ENCODE results near the gene ISG20.
A peak's percentile ranks its signal among the peaks of the same experiment; 100 is the strongest.
"Not testable (repeated sequence)": the region's sequence is repeated elsewhere in the genome, so short reads cannot be mapped to it uniquely, and the experiment has no call there.

Gene ISG20

DNA sequence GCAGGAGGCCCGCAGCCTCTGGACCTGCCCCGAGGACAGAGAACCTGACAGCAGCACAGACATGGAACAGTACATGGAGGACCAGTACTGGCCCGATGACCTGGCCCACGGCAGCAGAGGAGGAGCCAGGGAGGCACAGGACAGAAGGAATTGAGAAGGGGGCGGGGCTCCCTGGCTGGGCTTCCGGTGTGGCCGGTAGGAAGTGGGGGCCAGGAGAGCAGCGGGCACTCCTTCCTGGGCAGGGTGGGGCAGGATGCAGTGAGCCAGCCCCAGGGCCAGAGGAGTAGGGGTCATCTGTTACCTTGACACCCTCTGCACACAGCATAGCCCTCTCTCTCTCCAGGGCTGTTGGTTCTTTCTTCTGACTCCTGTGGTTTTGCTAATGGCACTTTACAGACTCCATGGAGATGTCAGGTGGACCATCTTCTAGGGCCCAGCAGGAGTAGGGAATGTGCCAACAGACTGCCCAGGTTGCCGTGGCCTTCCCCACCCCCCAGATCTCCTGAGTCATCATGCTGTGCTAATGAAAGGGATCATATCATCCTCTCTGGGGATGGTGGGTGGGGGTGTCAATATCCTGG is 8.6 kb upstream of the ISG20 start:
- TF ChIP-seq TAF1 (IDR thresholded peaks at IDR 0.05; ENCODE audit: borderline replicate concordance, low read depth, low read length): no peak
- TF ChIP-seq POLR2AphosphoS5 (IDR thresholded peaks at IDR 0.05; ENCODE audit: low read depth, low read length): 0 out of 2 replicates have a peak, but pooled peaks have one; percentile 25
- no peak for FAIRE-seq
- no peak for DNase-seq (ENCODE audit: insufficient read length)

GRCh38 chr15:88630798-88631463 is 7.9 kb upstream of the ISG20 start:
- FAIRE-seq (no peak), DNase-seq (ENCODE audit: insufficient read length) (no peak)
- TF ChIP-seq TAF1 (IDR thresholded peaks at IDR 0.05; ENCODE audit: borderline replicate concordance, low read depth, low read length): no peak
- no peak for TF ChIP-seq POLR2A (IDR thresholded peaks at IDR 0.05; ENCODE audit: low read depth, low read length)
- no peak for TF ChIP-seq POLR2AphosphoS5 (IDR thresholded peaks at IDR 0.05; ENCODE audit: low read depth, low read length)

DNA sequence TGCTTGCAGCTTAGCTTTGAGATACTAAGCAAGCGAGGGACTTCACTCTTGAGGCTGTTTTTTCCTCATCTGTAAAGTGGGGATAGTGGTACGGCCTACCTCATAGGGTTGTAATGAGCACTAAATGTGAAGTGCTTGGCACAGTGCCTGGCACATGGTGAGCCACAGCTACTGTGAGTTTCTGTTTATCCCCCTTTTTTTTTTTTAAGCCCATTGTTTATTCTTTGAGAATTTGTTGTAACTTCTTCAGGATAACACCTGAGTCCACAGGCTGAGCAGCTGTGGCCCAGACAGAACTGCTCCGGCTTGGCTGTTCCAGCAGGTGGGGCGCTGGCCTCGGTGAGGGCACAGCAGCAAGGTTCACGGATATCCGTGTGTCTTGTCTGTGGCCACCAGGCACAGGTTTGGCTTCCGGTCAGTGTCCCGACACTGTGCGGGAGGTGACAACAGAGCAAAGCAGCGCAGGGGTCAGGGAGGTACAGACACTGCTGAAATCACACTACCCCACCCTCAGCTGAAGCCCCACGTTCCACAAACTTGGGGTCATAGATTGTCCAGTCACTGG is 7.3 kb upstream of the ISG20 start:
- DNase-seq (ENCODE audit: insufficient read length) (no peak), FAIRE-seq (no peak)
- TF ChIP-seq TAF1 (IDR thresholded peaks at IDR 0.05; ENCODE audit: borderline replicate concordance, low read depth, low read length): no peak
- TF ChIP-seq POLR2A (IDR thresholded peaks at IDR 0.05; ENCODE audit: low read depth, low read length): no peak
- peak; percentile 57; the same call in 1 of the 2 replicates for TF ChIP-seq POLR2AphosphoS5 (IDR thresholded peaks at IDR 0.05; ENCODE audit: low read depth, low read length)

- not testable (repeated sequence) for DNase-seq (ENCODE audit: insufficient read length)
Observed at GRCh38 chr15:88632797-88633196, 6.0 kb upstream of the ISG20 start.

GRCh38 chr15:88634449-88634848 is 4.4 kb upstream of the ISG20 start:
- FAIRE-seq (no peak), DNase-seq (ENCODE audit: insufficient read length) (no peak)
- no peak for TF ChIP-seq POLR2A (IDR thresholded peaks at IDR 0.05; ENCODE audit: low read depth, low read length)
- no peak for TF ChIP-seq POLR2AphosphoS5 (IDR thresholded peaks at IDR 0.05; ENCODE audit: low read depth, low read length)
- no peak for TF ChIP-seq TAF1 (IDR thresholded peaks at IDR 0.05; ENCODE audit: borderline replicate concordance, low read depth, low read length)

More at GRCh38 chr15:88632797-88633196, 6.0 kb upstream of the ISG20 start:
- not testable (repeated sequence) for FAIRE-seq

DNA sequence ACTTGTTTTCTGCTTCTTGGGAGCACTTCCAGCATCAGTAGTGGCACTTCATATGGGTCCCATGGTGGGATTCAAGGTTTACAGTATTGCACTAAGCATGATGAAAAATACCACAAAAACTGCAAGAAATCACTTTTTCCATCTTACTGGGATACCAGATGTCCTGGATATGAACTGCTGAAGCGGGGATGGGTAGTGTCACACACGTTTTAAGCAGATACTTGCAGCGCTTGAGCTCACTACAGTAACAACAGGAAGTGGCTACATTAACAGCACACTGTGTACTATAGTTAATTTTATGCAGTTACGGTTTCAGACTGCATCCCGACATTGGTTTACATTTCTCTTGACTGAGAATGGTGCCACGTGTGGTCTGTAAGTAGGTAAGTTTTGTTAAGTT is 3.5 kb upstream of the ISG20 start:
- TF ChIP-seq POLR2A (IDR thresholded peaks at IDR 0.05; ENCODE audit: low read depth, low read length): no peak
- no peak for TF ChIP-seq POLR2AphosphoS5 (IDR thresholded peaks at IDR 0.05; ENCODE audit: low read depth, low read length)
- no peak for TF ChIP-seq TAF1 (IDR thresholded peaks at IDR 0.05; ENCODE audit: borderline replicate concordance, low read depth, low read length)
- FAIRE-seq (no peak), DNase-seq (ENCODE audit: insufficient read length) (no peak)

- TF ChIP-seq POLR2AphosphoS5 (IDR thresholded peaks at IDR 0.05; ENCODE audit: low read depth, low read length): no peak
- peak; percentile 33; the same call in 1 of the 2 replicates for TF ChIP-seq POLR2A (IDR thresholded peaks at IDR 0.05; ENCODE audit: low read depth, low read length)
- FAIRE-seq (no peak), DNase-seq (ENCODE audit: insufficient read length) (no peak)
Observed at GRCh38 chr15:88636050-88636449, 2.8 kb upstream of the ISG20 start.

GRCh38 chr15:88636654-88637053 is 2.2 kb upstream of the ISG20 start:
- DNase-seq (ENCODE audit: insufficient read length): no peak
- no peak for FAIRE-seq
- TF ChIP-seq POLR2AphosphoS5 (IDR thresholded peaks at IDR 0.05; ENCODE audit: low read depth, low read length) (no peak; the same call in 1 of the 2 replicates), POLR2A (IDR thresholded peaks at IDR 0.05; ENCODE audit: low read depth, low read length) (no peak), TAF1 (IDR thresholded peaks at IDR 0.05; ENCODE audit: borderline replicate concordance, low read depth, low read length) (no peak)

GRCh38 chr15:88637436-88637835 is 1.4 kb upstream of the ISG20 start:
- FAIRE-seq: no peak
- no peak for DNase-seq (ENCODE audit: insufficient read length)
- TF ChIP-seq POLR2A (IDR thresholded peaks at IDR 0.05; ENCODE audit: low read depth, low read length) (no peak), POLR2AphosphoS5 (IDR thresholded peaks at IDR 0.05; ENCODE audit: low read depth, low read length) (0 out of 2 replicates have a peak, but pooled peaks have one; percentile 22)

DNA sequence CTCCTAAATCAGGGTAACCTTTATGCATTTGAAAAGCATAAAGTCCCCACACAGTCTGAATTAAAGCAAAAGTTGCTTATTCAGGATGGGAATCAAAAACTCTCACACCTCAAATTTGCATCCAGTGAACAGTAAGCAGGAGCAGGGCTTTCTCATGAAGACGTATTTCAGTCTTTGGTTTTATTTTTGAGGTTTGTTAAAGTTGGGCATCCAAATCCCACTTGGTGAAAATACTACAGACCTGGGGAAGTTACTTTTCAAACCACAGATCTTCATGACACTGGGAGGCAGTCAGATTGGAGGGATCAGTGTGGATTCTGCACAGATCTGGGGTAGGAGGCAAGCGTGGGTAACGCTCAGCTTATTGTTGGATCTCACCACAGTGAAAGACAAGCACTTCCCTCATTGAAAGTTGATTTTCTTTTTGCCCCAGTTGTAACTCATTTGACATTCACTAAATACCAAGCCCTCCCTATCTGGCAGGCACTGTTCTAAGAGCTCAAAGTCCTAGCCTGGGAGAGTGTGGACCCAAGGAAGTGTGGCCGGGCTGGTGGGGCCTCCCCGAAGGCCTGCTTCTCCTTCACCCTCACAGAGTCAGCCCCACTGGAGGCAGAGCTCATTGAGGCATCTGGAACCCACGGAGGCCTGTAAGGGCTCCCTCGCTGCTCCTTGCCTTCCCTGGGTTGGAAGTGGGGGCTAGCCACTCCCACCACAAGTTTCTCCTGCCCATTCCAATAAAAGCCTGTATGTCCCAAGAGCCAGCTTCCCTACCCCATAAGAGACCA is 783 bp upstream of the ISG20 start:
- no peak for TF ChIP-seq POLR2A (IDR thresholded peaks at IDR 0.05; ENCODE audit: low read depth, low read length)
- TF ChIP-seq TAF1 (IDR thresholded peaks at IDR 0.05; ENCODE audit: borderline replicate concordance, low read depth, low read length): no peak
- no peak for TF ChIP-seq POLR2AphosphoS5 (IDR thresholded peaks at IDR 0.05; ENCODE audit: low read depth, low read length)
- FAIRE-seq (no peak), DNase-seq (ENCODE audit: insufficient read length) (no peak)

GRCh38 chr15:88641959-88642452 is 3.2 kb downstream of the ISG20 start:
- no peak for TF ChIP-seq POLR2A (IDR thresholded peaks at IDR 0.05; ENCODE audit: low read depth, low read length)
- no peak for TF ChIP-seq POLR2AphosphoS5 (IDR thresholded peaks at IDR 0.05; ENCODE audit: low read depth, low read length)
- no peak for TF ChIP-seq TAF1 (IDR thresholded peaks at IDR 0.05; ENCODE audit: borderline replicate concordance, low read depth, low read length)
- FAIRE-seq (no peak), DNase-seq (ENCODE audit: insufficient read length) (no peak)

DNA sequence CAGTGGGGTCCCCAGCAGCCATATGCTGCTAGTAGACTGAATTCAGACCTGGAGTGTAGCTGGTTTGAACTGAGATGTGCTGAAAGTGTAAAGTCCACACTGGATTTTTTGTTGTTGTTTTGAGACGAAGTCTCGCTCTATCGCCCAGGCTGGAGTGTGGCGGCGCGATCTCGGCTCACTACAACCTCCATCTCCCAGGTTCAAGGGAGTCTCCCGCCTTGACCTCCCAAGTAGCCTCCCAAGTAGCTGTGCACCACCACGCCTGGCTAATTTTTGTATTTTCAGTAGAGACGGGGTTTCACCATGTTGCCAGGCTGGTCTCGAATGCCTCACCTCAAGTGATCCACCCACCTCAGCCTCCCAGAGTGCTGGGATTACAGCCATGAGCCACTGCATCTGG is 3.7 kb downstream of the ISG20 start:
- not testable (repeated sequence) for FAIRE-seq; DNase-seq (ENCODE audit: insufficient read length)

Data from GM12892 (cell line).